Coronary artery (tissue), 2 donors: ENCODE measurements around the gene CORO6.
"Not testable (repeated sequence)": the region's sequence is repeated elsewhere in the genome, so short reads cannot be mapped to it uniquely, and the experiment has no call there.

Experiments
- DNase-seq: peaks from one replicate; pipeline ENCODE4 v3.0.0-alpha.2; 2017; ENCODE audit warnings: low spot score
- H3K27ac ChIP-seq, 2 donors: fragments of 200-600 bp; sonication (generic); one replicate each; pipeline ENCODE4 v1.5.1; 2016 to 2019
- H3K4me3 ChIP-seq: fragments of 200-600 bp; sonication (generic); 2 replicates; pipeline ENCODE4 v1.5.1; 2016; ENCODE audit warnings: mild to moderate bottlenecking, moderate library complexity
- TF ChIP-seq, protein P1 (sequence below): fragments of 200-600 bp; sonication (generic); IDR thresholded peaks from one replicate; pipeline ENCODE4 v1.5.1; 2019; ENCODE audit warnings: antibody characterized with exemption

The CORO6 gene

DNA sequence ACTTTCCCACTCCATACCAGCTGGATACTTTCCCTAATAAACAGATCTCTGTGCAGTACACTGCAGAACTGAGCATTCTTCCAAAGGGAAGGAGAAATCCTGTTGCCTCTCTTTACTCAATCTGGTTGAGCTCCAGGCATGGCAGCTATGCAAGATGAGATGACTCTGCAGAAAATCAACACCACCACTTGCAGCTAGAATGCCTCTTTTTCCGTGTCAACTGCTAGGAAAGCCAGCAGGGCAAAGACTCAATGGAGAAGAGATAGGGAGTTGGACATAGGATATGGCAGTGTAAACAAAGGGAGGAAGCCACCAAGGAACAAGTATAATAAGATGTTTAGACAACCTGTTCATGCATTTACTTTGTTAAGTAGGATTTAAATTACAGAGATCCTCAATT lies 40.4 kb upstream of the CORO6 start:
- no peak for DNase-seq
- TF ChIP-seq, protein P1, sequence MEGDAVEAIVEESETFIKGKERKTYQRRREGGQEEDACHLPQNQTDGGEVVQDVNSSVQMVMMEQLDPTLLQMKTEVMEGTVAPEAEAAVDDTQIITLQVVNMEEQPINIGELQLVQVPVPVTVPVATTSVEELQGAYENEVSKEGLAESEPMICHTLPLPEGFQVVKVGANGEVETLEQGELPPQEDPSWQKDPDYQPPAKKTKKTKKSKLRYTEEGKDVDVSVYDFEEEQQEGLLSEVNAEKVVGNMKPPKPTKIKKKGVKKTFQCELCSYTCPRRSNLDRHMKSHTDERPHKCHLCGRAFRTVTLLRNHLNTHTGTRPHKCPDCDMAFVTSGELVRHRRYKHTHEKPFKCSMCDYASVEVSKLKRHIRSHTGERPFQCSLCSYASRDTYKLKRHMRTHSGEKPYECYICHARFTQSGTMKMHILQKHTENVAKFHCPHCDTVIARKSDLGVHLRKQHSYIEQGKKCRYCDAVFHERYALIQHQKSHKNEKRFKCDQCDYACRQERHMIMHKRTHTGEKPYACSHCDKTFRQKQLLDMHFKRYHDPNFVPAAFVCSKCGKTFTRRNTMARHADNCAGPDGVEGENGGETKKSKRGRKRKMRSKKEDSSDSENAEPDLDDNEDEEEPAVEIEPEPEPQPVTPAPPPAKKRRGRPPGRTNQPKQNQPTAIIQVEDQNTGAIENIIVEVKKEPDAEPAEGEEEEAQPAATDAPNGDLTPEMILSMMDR: no peak
- Histone ChIP-seq H3K4me3 (no peak overlapping the region), H3K27ac (no peak overlapping the region)

DNA sequence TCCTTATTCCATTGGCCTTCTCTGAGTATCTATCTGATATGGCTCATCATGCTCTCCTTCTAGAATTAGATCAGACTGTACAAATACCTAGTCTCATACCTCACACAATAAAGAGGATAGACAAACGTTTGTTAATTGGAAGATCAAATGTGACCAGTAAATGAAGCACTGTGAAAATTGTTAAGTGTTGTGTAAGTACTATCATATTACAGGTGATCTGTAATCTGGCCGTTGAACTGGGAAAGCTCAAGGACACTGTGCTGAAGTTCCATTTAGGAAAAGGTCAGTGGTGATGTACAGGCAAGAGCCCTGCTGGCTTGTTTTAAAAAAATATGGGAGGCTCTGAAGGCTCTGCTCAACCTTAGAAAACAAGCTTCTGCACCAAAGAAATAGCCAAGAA lies 38.5 kb upstream of the CORO6 start:
- Histone ChIP-seq H3K4me3 (no peak overlapping the region), H3K27ac (no peak overlapping the region)
- TF ChIP-seq, protein P1: no peak
- no peak for DNase-seq

DNA sequence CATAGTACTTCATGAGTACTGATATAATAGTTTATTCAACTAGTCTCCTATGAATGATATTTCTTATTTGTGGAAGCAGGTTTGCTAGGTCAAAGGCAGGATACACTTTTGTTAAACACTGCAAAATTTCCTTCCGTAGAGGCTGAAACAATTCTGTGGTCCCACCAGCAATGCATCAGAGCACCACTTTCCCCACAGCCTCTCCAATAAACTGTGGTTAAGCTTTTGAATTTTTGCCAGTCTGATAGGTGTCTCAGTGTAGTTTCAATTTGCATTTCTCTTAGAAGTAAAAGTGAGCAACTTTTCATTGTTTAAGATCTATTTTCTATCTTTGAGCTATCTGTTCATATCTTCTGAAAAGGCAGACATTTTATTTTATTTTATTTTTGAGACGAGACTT lies 36.4 kb upstream of the CORO6 start:
- Histone ChIP-seq H3K4me3 (no peak overlapping the region), H3K27ac (no peak overlapping the region)
- no peak for DNase-seq
- TF ChIP-seq, protein P1: no peak

- no peak for DNase-seq
- Histone ChIP-seq H3K4me3 (no peak overlapping the region), H3K27ac (no peak overlapping the region)
- TF ChIP-seq, protein P1: no peak
Observed at GRCh38 chr17:29655323-29655722, 32.6 kb upstream of the CORO6 start.

- TF ChIP-seq, protein P1: no peak
- Histone ChIP-seq H3K4me3 (no peak overlapping the region), H3K27ac (no peak overlapping the region)
- DNase-seq: no peak
Observed at GRCh38 chr17:29653995-29654714, 31.4 kb upstream of the CORO6 start.

GRCh38 chr17:29652976-29653375 lies 30.3 kb upstream of the CORO6 start:
- TF ChIP-seq, protein P1: no peak
- Histone ChIP-seq H3K27ac (no peak overlapping the region), H3K4me3 (no peak overlapping the region)
- DNase-seq: no peak

DNA sequence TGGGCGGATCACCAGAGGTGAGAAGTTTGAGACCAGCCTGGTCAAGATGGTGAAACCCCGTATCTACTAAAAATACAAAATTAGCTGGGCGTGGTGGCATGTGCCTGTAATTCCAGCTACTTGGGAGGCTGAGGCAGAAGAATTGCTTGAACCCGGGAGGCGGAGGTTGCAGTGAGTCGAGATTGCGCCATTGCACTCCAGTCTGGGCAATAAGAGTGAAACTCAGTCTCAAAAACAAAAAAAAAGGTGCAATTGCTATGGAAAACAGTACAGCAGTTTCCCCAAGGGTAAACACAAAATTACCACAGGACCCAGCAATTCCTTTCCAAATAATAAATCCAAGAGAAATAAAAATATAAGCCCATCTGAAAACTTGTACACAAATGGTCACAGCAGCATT lies 29.2 kb upstream of the CORO6 start:
- H3K4me3 ChIP-seq, H3K27ac ChIP-seq, DNase-seq: not testable (repeated sequence)
